ENCODE results near the gene OPA1. TPM values are rescaled to one million over a fixed set of nuclear protein-coding genes. Genes with fewer than 3 reads are reported as not detected.

Gene OPA1
- total and polyA plus RNA-seq, 4 donors: 13.2 to 54.5 (median 33.4) TPM

- Histone ChIP-seq H3K9ac (ENCODE audit: low read depth in 1 of 2, low read length in 2 of 2) (no peak overlapping the region), H3K4me1 (ENCODE audit: control insufficient read depth in 4 of 4, insufficient read depth in 4 of 4, low read length in 3 of 4) (no peaks in the 10 kb centered on the region), H3K4me3 (ENCODE audit: low read depth in 1 of 3, low read length in 3 of 3) (no peak overlapping the region), H3K27me3 (ENCODE audit: control insufficient read depth in 4 of 4, insufficient read depth in 4 of 4, low read length in 3 of 4) (no peaks in the 10 kb centered on the region), H3K36me3 (ENCODE audit: control insufficient read depth in 4 of 4, insufficient read depth in 3 of 4, low read depth in 1 of 4, low read length in 3 of 4) (no peaks in the 10 kb centered on the region), H3K27ac (ENCODE audit: low read depth in 1 of 2, low read length in 2 of 2) (no peak overlapping the region), H3K9me3 (ENCODE audit: control insufficient read depth in 4 of 4, low read length in 3 of 4) (no peaks in the 10 kb centered on the region)
- TF ChIP-seq CTCF (IDR thresholded peaks at IDR 0.05; ENCODE audit: low read depth, low read length, missing input control) (no peak), GABPA (IDR thresholded peaks at IDR 0.05 in 1 of 2, conservative IDR thresholded peaks at IDR 0.05 in 1 of 2) (no peak), YY1 (IDR thresholded peaks at IDR 0.05) (no peak), ATF3 (IDR thresholded peaks at IDR 0.05) (no peak), MAX (IDR thresholded peaks at IDR 0.05) (no peak), SP1 (IDR thresholded peaks at IDR 0.05) (no peak), HNF4G (IDR thresholded peaks at IDR 0.05) (no peak), FOXA2 (IDR thresholded peaks at IDR 0.05) (no peak), FOXA1 (IDR thresholded peaks at IDR 0.05) (no peak), EGR1 (IDR thresholded peaks at IDR 0.05; ENCODE audit: low read depth in 2 of 2) (no peak), JUND (IDR thresholded peaks at IDR 0.05) (no peak), NR2F2 (IDR thresholded peaks at IDR 0.05) (no peak), RAD21 (IDR thresholded peaks at IDR 0.05) (no peak), RXRA (IDR thresholded peaks at IDR 0.05) (no peak), TAF1 (conservative IDR thresholded peaks at IDR 0.05) (no peak), HNF4A (conservative IDR thresholded peaks at IDR 0.05) (no peak), ZBTB33 (IDR thresholded peaks at IDR 0.05) (no peak)
- TF ChIP-seq, protein P1, sequence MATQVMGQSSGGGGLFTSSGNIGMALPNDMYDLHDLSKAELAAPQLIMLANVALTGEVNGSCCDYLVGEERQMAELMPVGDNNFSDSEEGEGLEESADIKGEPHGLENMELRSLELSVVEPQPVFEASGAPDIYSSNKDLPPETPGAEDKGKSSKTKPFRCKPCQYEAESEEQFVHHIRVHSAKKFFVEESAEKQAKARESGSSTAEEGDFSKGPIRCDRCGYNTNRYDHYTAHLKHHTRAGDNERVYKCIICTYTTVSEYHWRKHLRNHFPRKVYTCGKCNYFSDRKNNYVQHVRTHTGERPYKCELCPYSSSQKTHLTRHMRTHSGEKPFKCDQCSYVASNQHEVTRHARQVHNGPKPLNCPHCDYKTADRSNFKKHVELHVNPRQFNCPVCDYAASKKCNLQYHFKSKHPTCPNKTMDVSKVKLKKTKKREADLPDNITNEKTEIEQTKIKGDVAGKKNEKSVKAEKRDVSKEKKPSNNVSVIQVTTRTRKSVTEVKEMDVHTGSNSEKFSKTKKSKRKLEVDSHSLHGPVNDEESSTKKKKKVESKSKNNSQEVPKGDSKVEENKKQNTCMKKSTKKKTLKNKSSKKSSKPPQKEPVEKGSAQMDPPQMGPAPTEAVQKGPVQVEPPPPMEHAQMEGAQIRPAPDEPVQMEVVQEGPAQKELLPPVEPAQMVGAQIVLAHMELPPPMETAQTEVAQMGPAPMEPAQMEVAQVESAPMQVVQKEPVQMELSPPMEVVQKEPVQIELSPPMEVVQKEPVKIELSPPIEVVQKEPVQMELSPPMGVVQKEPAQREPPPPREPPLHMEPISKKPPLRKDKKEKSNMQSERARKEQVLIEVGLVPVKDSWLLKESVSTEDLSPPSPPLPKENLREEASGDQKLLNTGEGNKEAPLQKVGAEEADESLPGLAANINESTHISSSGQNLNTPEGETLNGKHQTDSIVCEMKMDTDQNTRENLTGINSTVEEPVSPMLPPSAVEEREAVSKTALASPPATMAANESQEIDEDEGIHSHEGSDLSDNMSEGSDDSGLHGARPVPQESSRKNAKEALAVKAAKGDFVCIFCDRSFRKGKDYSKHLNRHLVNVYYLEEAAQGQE (IDR thresholded peaks at IDR 0.05): no peak
- no peak for DNase-seq (ENCODE audit: low spot score)
Measured at GRCh38 chr3:193735850-193736249, 142.8 kb downstream of the OPA1 start.
